ENCODE measurements around the gene PLEKHM3. TPM values are rescaled to one million over a fixed set of nuclear protein-coding genes. Genes with fewer than 3 reads are reported as not detected.
A peak's percentile ranks its signal among the peaks of the same experiment; 100 is the strongest.
"Not testable (repeated sequence)": the region's sequence is repeated elsewhere in the genome, so short reads cannot be mapped to it uniquely, and the experiment has no call there.

Gene PLEKHM3
- total RNA-seq, 1 donor from 2014 or later: 19.5 TPM

DNA sequence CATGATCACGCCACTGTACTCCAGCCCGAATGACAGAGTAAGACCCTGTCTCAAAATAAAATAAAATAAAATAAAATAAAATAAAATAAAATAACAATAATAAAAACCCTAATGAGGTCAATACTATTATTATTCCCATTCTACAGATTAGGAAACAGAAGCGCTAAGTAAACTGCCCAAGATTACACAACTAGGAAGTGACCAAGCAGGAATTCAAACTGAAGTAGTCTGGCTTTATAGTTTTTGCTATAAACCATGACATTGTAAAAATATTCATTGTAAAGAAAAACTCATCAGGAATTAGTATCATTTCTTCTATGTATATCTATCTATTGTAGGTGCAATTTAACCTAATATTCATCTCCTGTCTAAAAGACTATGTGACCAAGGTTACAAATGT lies 1.2 kb downstream of the PLEKHM3 start:
- H3K36me3 Mint-ChIP-seq: no peaks in the 10 kb centered on the region
- Histone ChIP-seq H3K4me1 (peaks cover 11% of the 10 kb centered on the region), H4K20me1 (ENCODE audit: low read depth) (no peaks in the 10 kb centered on the region), H3K27me3 (no peaks in the 10 kb centered on the region), H3K9me3 (ENCODE audit: low read depth) (no peaks in the 10 kb centered on the region), H3K9ac (no peak overlapping the region), H3K27ac (no peak overlapping the region), H3F3A (ENCODE audit: low read depth) (peaks cover 10% of the 10 kb centered on the region), H3K36me3 (no peaks in the 10 kb centered on the region), H3K4me3 (peak overlapping the region; percentile 94), H2AFZ (replicated peaks) (no peak overlapping the region), H3K79me2 (ENCODE audit: low read depth) (peaks cover 36% of the 10 kb centered on the region), H3K4me2 (peak overlapping the region; percentile 87)
- no peaks in the 10 kb centered on the region for H3K9me3 Mint-ChIP-seq
- peaks cover 13% of the 10 kb centered on the region for H3K4me1 Mint-ChIP-seq
- DNase-seq (ENCODE audit: low spot score): no peak
- no peak overlapping the region for H3K27ac Mint-ChIP-seq
- TF ChIP-seq EZH2 (IDR thresholded peaks at IDR 0.05) (no peak), EZH2phosphoT487 (IDR thresholded peaks at IDR 0.05) (no peak)
- TF ChIP-seq, protein P1, sequence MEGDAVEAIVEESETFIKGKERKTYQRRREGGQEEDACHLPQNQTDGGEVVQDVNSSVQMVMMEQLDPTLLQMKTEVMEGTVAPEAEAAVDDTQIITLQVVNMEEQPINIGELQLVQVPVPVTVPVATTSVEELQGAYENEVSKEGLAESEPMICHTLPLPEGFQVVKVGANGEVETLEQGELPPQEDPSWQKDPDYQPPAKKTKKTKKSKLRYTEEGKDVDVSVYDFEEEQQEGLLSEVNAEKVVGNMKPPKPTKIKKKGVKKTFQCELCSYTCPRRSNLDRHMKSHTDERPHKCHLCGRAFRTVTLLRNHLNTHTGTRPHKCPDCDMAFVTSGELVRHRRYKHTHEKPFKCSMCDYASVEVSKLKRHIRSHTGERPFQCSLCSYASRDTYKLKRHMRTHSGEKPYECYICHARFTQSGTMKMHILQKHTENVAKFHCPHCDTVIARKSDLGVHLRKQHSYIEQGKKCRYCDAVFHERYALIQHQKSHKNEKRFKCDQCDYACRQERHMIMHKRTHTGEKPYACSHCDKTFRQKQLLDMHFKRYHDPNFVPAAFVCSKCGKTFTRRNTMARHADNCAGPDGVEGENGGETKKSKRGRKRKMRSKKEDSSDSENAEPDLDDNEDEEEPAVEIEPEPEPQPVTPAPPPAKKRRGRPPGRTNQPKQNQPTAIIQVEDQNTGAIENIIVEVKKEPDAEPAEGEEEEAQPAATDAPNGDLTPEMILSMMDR (IDR thresholded peaks at IDR 0.05): no peak
- peak overlapping the region; percentile 52 for H3K4me3 Mint-ChIP-seq
- H3K27me3 Mint-ChIP-seq (ENCODE audit: insufficient read depth, low read depth): no peaks in the 10 kb centered on the region

DNA sequence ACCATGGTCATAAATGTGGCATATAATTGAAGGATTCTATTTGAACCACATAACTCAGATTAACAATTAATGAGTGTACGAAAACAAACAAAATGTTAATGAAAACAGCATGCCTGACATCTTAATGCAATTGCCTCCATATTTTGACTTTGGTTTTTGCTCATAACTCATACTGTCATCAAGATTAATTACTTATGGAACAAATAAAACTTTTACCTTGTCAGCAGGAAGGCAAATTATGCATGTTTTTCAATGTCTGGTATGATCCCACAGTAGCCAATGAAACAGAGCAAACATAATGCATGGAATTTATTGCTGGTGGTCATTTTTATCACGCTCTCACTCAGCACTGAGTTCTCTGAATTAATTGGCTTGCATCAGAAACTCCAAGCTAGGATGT lies 5.1 kb downstream of the PLEKHM3 start:
- H3K36me3 ChIP-seq: no peaks in the 10 kb centered on the region
- no peak overlapping the region for H3K27ac Mint-ChIP-seq
- H2AFZ ChIP-seq (replicated peaks): no peak overlapping the region
- H3K27ac ChIP-seq: no peak overlapping the region
- H3K9ac ChIP-seq: no peak overlapping the region
- H3K79me2 ChIP-seq (ENCODE audit: low read depth): peaks cover 36% of the 10 kb centered on the region
- no peaks in the 10 kb centered on the region for H3K9me3 ChIP-seq (ENCODE audit: low read depth)
- H3K4me1 Mint-ChIP-seq: peaks cover 9% of the 10 kb centered on the region
- no peak overlapping the region for H3K4me2 ChIP-seq
- TF ChIP-seq EZH2phosphoT487 (IDR thresholded peaks at IDR 0.05): no peak
- no peaks in the 10 kb centered on the region for H4K20me1 ChIP-seq (ENCODE audit: low read depth)
- no peak for DNase-seq (ENCODE audit: low spot score)
- H3K4me1 ChIP-seq: peaks cover 5% of the 10 kb centered on the region
- peaks cover 5% of the 10 kb centered on the region for H3F3A ChIP-seq (ENCODE audit: low read depth)
- no peaks in the 10 kb centered on the region for H3K36me3 Mint-ChIP-seq
- H3K9me3 Mint-ChIP-seq: no peaks in the 10 kb centered on the region
- H3K27me3 ChIP-seq: no peaks in the 10 kb centered on the region
- H3K27me3 Mint-ChIP-seq (ENCODE audit: insufficient read depth, low read depth): no peaks in the 10 kb centered on the region
- H3K4me3 ChIP-seq: no peak overlapping the region
- H3K4me3 Mint-ChIP-seq: no peak overlapping the region

DNA sequence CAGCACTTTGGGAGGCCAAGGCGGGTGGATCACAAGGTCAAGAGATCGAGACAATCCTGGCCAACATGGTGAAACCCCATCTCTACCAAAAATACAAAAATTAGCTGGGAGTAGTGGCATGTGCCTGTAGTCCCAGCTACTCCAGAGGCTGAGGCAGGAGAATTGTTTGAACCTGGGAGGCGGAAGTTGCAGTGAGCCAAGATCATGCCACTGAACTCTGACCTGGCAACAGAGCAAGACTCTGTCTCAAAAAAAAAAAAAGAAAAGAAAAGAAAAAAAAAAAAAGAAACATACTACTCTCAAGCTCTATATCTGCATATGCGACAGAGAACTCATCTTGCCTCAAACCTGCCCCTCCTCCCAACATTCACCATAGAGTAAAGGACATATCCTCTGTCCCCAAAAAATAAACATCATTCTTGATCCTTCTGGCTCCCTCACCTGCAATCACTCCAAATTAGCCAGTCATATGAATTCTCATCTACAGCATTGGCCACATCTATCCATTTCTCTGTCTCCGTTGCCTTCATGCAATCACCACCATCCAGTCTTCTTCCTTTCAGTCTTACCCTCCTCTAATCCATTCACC lies 7.1 kb downstream of the PLEKHM3 start:
- not testable (repeated sequence) for H3F3A ChIP-seq (ENCODE audit: low read depth)

DNA sequence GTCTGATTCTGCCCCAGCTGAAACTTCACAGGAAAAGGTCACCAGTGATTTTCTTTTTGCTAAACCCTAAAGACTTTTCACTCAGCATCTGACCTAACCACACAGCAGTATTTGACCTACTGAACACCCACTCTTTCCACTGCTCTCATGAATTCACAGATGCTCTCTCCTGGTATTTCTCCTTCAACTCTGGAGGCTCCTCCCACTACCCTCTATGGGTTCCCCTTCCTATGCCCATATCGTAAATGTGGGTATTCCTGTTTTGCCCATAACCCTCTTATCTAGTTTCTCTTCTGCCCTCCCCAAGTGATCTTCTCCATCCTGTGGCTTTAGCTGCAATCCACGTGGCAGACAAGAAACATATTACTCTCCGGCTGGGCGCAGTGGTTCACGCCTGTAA lies 7.6 kb downstream of the PLEKHM3 start:
- no peaks in the 10 kb centered on the region for H3K27me3 ChIP-seq
- peaks cover 3% of the 10 kb centered on the region for H3K4me1 Mint-ChIP-seq
- no peak overlapping the region for H3K4me3 ChIP-seq
- peaks cover 14% of the 10 kb centered on the region for H3K79me2 ChIP-seq (ENCODE audit: low read depth)
- H3K9ac ChIP-seq: no peak overlapping the region
- H3F3A ChIP-seq (ENCODE audit: low read depth): peaks cover 2% of the 10 kb centered on the region
- no peak for TF ChIP-seq EZH2 (IDR thresholded peaks at IDR 0.05)
- no peak for TF ChIP-seq EZH2phosphoT487 (IDR thresholded peaks at IDR 0.05)
- TF ChIP-seq, protein P1 (IDR thresholded peaks at IDR 0.05): no peak
- no peaks in the 10 kb centered on the region for H3K4me1 ChIP-seq
- no peaks in the 10 kb centered on the region for H3K9me3 Mint-ChIP-seq
- no peak overlapping the region for H3K4me3 Mint-ChIP-seq
- H3K9me3 ChIP-seq (ENCODE audit: low read depth): no peaks in the 10 kb centered on the region
- no peak for DNase-seq (ENCODE audit: low spot score)
- H3K27ac ChIP-seq: no peak overlapping the region
- no peaks in the 10 kb centered on the region for H3K27me3 Mint-ChIP-seq (ENCODE audit: insufficient read depth, low read depth)
- no peaks in the 10 kb centered on the region for H4K20me1 ChIP-seq (ENCODE audit: low read depth)
- H3K36me3 Mint-ChIP-seq: no peaks in the 10 kb centered on the region
- H3K27ac Mint-ChIP-seq: no peak overlapping the region
- no peaks in the 10 kb centered on the region for H3K36me3 ChIP-seq
- H3K4me2 ChIP-seq: no peak overlapping the region
- no peak overlapping the region for H2AFZ ChIP-seq (replicated peaks)

More for the DNA sequence above, 7.1 kb downstream of the PLEKHM3 start:
- not testable (repeated sequence) for H3K9me3 Mint-ChIP-seq; H3K4me1 ChIP-seq; DNase-seq (ENCODE audit: low spot score); H3K4me2 ChIP-seq; H4K20me1 ChIP-seq (ENCODE audit: low read depth); H3K36me3 ChIP-seq; H3K36me3 Mint-ChIP-seq; H3K4me3 ChIP-seq; H3K27me3 ChIP-seq; H3K27me3 Mint-ChIP-seq (ENCODE audit: insufficient read depth, low read depth); H3K4me3 Mint-ChIP-seq; H3K4me1 Mint-ChIP-seq; H3K27ac ChIP-seq; H3K9ac ChIP-seq; H3K9me3 ChIP-seq (ENCODE audit: low read depth); H2AFZ ChIP-seq (replicated peaks)
- H3K27ac Mint-ChIP-seq: peak overlapping the region; percentile 4
- peaks cover 16% of the 10 kb centered on the region for H3K79me2 ChIP-seq (ENCODE audit: low read depth)
